HT-29 (cell line): ENCODE measurements around the gene RAET1E. TPM values are rescaled to one million over a fixed set of nuclear protein-coding genes. Genes with fewer than 3 reads are reported as not detected.
"Not testable (repeated sequence)": the region's sequence is repeated elsewhere in the genome, so short reads cannot be mapped to it uniquely, and the experiment has no call there.

ENCODE experiments used
- DNase-seq: peaks from one replicate; pipeline ENCODE4 v3.0.0-alpha.2; 2015; ENCODE audit warnings: low spot score
- total RNA-seq: library from RNA; depleted of rRNA; stranded (reverse); fragments of >200 nt; shearing (Covaris generic); gene quantifications from 2 replicates; pipeline ENCODE4 v1.2.3, GENCODE V29; 2014

The RAET1E gene
- total RNA-seq, 1 experiment from 2014 or later = 1.0 TPM

DNA sequence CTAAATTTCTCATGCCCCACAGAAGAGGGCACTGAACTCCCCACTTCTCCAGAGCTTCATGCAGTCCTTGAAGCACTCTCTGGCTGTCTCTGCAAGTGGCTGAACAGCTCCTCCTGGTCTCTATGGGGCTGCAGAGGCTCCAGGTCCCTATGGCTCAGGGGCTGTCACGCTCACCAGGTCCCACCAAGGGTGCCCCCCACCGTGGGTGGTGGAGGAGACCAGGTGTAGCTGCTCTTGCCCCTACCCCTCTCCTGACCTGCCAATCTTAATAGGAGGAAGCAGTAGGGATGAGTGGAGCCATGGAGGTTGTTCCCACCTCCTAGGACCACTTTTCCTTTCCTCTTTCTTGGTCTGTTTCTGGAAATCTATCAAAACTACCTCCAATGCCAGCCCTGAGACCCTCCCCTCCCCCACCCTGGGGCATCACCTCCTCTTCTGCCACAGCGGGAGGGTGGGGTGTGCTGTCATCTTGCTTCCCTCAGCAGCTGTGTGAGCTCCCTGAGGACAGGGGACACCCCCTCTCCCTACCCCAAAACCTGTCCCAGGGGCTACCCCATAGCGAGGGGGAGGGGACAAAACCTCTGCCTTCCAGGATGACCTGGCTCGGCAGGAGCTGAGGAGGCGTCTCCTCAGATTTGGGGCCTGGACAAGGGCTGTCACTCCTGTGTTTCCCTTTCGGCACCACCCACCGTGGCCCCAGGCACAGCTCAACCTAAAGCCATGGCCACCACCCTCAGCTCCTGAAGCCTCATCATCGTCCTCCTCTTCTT lies 12.0 kb upstream of the RAET1E start:
- DNase-seq = no peak

DNA sequence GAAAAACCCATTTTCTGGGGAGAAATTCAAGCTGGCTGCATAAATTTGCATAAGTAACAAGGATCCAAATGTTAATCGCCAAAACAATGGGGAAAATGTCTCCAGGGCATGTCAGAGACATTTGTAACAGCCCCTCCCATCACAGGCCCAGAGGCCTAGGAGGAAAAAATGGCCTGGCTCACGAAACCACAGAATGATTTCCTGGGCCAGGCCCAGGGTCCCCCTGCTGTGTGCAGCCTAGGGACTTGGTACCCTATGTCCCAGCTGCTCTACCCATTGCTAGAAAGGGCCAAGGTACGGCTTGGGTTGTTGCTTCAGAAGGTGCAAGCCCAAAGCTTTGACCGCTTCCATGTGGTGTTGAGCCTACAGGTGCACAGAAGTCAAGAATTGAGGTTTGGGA lies 10.6 kb upstream of the RAET1E start:
- DNase-seq = not testable (repeated sequence)

DNA sequence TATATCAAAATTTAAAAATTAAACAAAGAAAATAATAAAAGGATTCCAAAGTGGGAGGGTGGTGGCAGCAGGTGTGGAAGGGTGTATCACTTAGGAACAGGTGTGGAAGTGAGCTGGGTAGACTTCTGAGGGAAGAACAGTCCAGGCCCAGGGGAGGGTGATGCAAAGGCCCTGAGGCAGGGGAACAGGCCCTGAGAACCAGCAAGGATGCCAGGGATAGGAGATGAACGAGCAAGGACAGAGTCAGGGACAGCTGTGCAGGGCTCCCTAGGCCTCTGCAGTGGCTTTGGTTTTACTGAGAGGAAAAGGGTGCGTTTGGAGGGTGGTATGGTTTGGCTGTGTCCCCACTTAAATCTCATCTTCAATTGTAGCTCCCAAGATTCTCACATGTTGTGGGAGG lies 9.4 kb upstream of the RAET1E start:
- DNase-seq = no peak

DNA sequence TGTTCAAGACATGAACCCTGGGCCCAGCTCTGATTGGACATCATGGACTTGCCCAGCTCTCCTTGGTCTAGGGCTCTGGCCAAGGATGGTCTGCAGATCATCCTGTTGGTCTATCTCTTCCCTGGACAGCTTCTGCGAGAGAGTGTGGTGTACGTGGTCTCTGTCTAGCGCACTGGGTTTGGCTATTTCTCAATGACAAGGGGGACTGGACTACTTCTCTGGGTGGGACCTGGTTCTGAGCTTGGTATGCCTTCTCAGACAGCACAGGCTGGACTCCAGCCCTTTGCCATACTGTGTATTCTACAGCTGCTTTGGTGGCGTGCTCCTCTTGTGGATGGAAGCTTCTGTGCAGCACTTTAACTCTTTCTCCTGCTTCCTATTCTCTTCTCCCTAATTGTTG lies 8.5 kb upstream of the RAET1E start:
- no peak for DNase-seq

DNA sequence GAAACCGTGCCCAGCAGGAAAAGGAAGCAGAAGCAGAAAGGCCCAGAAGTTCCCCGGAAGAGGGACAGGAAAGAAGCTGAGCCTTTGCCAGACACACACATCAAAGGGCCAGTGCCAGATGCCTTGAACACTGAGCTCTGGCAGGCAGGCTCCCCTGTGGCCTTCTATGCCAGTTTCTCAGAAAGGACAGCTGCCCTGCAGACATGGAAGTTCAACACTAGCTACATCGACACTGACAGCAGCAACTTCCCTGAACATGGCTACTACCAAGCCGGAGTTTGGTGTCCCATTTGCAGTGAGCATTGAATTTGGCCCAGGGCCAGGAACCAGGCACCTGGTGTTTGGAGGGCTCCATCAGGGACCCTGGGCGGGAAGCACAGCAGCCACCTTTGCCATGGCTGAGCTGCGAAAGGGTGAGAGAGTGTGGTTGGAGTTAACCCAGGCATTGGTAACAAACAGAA lies 8.0 kb upstream of the RAET1E start:
- DNase-seq = no peak

DNA sequence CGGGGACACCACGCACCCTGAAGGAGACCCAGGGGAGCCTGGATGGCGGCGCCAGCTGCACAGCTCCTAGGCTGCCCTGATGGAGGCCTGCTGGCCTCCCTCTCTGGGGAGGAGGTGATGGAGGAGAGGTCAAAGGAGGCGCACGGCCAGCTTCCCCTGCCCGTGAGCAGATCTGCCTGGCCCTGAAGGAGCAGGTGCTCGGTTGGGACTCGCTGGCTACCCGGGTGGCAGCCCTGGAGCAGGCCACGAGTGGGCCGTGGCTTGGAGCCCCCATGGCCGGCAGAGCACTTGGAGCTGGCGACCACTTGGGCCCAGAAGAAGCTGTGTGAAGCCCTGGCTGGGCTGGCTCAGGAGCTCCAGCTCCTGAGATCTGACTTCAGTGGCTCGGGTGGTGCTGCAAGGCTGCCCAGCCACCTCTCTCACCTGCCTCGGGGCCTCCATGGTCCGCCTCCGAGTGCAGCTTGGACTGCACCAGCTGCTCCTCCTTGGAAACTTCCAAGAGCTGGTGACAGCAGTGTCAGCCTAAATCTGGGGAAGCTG lies 7.5 kb upstream of the RAET1E start:
- DNase-seq = no peak

DNA sequence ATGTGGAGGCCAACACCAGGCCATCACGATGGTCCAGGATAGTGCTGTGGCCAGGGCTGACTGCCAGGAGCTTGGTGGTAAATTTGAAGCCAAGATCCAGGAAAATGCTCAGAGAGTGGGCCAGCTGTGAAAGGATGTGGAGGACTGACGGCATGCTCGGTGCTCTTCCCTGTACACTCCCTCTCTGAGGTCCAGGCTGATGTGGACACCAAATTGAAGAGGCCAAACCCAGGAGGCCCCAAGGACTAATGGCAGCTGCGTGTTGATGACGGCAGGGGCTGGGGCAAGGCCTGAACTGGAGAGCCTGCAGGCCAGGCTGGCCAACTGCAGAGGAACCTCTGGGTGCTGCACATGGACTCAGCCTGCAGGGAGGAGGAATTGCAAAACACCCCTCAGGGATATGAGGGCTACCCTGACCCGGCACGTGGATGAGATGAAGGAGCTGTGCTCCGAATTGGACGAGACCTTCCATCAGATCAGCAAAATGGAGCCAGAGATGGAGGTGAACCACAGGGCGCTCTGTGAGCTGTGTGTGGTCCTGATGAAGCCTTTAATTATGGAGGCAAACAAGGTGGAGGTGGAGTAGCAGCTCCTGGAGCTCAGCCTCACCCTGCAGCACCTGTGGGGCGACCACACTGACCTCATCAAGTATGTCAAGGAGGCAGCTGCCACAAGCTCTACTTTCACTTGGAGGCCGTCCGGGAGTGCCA lies 6.9 kb upstream of the RAET1E start:
- DNase-seq = no peak

DNA sequence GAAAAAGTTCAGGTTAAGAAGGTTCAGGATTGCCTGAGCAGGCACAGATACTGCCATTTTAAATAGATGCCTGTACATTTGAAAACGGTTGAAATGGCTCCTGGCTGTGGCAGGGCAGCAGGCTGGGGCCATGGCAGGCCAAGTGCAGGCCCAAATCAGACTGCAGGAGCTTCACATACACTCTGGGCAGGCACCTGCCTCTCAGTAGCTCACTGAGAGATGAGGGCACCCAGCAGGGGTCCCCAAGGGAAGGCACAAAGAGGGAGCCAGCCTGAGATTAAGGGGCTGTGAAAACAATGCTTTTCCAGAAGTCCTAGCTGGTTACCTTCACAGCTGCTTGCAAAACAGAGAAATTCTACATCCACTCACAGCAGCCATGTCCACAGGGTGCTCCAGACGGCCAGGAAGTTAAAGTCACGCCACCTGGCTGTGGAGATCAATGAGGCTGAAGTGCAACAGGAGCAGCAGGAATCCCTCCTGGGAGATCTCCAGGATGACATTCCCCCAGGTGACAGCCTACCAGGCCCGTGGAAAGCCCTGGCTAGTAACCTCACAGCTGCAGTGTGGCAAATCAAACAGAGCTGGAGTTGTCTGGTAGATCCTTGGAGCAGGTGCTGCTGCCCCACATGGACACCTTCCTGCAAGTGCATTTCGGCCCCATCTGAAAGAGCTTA lies 6.2 kb upstream of the RAET1E start:
- DNase-seq = peak; percentile 7

DNA sequence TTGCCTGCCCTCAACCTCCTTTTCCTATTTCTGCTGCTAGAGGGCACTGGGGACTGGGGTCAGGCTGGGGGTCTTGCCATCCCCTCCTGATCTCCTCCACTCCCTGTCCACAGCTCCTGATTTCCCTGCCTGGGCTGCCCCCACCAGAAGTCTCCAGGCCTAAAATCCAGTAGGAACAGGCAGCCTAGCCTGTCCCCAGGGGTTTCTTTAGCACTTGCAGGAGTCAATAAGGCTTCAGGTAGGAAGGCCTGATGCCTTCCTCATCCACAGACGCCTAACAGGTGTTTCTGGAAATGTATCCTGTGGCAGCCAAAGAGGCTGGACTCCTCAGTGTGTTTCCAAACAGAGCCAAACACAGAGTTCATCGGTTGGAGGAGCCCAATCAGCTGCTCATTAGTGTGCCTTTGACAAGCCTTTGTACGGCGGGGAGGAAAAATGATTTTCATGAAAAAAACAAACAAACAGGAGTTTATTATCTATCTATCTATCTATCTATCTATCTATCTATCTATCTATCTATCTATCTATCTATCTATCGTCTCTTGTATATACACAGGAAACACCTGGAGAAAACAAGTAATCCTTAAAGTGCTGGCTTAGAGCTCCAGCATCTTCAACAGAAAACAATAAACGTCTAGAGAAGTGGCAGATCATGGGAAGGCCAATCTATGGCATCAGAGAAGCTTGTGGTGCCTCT lies 3.7 kb upstream of the RAET1E start:
- no peak for DNase-seq

DNA sequence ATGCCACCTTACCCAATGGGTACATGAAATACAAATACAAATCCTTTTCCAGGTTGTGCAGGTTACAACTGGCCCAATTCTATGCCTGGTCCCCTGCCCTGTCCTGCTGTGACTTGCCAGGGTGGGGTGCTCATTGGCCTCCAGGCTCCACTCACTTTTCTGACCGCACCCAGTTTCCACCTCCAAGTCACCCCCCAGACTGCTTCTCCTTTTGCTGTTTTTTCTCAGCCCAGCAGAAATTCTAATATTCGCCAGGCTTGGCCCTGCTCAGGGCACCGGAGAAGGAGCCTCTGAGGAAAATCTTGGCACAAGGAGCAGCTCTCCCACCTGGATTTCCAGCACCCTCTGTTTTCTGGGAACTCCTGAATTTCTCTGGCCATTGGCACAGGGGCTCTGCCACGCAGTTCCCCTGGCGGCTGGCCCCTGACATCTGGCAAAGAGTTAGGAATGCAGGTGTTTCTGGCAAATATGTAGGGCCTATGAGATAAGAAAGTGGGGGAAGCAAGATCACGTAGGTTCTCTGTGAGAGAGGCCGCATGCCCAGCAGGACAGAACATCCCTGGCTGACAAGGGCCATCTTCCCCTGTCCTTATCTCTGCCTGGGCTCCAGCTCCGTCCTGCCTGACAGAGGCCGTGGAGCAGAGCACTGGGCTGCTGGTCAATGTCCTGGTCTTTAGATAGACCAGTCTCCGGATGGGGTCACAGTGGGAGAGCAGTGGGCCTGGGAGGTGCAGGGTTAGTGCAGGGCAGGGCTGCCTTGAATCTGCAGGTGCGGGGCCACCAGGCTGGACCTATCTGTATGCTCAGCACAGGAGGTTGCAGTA lies 2.9 kb upstream of the RAET1E start:
- DNase-seq = no peak

DNA sequence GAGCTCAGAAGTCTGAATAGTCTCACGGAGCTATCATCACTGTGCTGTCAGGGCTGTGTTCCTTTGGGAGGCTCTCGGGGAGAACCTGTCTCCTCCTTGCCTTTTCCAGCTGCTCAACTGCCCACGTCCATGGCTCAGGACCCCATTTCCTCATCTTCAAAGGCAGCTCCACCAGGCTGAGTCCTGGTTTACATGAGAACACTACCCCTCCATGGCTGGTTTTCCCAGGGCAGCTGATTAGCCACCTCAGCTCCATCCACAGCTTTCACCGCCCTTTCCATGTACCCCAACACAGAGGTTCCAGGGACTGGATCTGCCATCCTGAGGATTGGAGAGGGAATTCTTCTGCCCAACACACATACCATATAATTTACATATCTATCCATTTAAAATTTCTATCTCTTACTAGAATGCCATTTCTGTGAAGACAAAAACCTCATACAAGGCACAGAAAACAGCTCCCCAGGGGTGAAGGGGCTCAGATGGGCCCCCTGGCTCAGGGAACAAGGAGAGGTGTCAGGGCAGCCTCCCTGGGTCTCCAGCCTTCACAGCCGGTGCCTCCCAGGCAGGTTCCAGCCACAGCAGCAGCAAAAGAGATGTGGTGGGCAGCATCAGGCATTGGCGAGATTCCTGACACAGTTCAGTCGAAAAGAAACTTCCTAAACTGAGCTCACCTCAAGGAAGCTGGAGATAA lies 2.2 kb upstream of the RAET1E start:
- DNase-seq = no peak

DNA sequence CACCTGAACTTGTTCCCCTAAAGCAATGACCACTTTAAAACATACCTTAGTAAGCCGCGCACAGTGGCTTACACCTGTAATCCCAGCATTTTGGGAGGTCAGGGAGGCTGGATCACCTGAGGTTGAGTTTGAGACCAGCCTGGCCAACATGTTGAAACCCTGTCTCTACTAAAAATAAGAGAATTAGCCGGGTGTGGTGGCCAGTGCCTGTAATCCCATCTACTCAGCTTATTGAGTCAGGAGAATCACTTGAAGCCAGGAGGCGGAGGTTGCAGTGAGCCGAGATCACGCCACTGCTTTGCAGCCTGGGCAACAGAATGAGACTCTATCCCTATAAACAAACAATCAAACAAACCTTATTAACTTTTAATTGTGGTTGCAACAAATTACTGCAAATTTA lies 1.6 kb upstream of the RAET1E start:
- no peak for DNase-seq

DNA sequence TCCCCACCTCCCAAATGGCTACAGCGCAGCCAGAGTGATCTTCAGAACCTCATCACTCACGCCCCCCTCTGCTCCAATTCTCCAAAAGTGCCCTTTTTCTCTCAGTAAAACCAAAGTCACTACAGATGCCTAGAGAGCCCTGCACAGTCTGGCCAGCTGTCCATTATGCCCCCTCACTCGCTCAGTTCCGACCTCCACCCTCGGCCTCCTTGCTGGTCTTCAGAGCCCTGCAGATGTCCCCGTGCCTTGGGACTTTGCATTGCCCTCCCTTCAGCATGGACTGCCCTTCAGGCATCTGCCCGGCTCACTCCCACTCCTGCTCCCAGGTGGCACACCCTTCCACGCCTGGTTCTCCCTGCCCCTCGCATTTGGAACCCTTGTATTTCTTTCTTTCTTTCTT lies 1.1 kb upstream of the RAET1E start:
- DNase-seq = no peak

DNA sequence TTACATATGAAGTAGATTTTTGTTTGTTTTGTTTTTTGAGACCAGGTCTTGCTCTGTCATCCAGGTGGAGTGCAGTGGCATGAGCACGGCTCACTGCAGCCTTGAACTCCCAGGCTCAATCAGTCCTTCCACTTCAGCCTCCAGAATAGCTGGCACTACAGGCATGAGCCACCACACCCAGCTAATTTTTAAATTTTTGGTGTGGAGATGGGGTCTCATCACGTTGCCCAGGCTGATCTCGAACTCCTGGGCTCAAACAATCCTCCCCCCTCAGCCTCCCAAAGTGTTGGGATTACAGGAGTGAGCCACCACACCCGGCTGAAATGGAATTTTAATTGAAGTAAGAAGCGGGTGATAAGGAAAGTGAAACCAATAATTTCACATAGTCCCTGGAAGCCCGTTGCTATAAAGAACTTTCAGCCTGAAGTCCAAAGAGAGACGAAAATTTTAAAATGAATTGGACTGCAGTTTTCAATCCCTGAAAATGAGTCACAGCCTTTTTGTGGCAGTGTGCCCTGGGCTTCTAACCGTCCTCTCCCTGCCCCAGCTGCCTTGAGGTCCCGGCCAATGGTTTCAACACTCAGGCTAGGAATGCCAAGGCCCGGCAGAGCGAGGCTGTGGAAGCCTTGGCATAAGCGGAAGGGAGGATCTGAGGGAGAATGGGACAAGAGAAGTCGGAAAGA lies 757 bp downstream of the RAET1E start:
- peak; percentile 20 for DNase-seq

DNA sequence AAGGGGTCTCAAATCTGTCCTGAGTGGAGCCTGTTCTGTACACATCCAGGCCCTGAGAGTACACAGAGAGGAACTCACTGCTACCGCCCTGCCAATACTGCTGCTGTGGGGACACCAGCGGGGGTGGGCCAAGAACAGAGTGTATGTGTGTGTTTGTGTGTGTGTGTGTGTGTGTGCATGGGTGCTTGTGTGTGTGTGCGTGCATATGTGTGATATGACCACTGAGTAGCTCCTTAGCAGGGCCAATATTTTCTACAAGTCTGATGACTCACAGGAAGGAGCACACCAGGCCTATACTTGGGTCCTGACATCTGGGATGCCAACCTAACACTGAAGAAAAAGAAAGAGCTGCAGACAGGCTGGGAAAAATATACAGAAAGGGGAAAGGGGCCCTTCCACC lies 1.4 kb downstream of the RAET1E start:
- no peak for DNase-seq

DNA sequence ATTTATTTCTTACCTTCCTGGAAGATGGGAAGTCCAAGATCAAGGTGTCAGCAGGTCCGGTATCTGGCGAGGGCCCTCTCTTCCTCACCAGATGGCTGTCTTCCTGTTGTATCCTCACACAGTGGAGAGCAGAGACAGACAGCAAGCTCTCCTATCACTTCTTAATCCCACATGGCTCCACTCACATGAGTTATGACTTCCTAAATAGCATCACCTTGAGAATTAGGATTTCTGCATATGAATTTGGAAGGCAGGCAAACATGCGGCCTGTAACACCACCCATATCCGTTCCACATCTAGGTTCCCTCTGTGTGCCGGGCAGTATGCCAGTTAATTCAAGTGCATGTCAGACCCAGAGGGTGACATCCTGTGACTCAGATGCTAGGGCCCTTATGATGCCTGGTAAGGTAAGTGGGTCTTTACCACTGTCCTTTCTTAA lies 2.1 kb downstream of the RAET1E start:
- peak; percentile 69 for DNase-seq

DNA sequence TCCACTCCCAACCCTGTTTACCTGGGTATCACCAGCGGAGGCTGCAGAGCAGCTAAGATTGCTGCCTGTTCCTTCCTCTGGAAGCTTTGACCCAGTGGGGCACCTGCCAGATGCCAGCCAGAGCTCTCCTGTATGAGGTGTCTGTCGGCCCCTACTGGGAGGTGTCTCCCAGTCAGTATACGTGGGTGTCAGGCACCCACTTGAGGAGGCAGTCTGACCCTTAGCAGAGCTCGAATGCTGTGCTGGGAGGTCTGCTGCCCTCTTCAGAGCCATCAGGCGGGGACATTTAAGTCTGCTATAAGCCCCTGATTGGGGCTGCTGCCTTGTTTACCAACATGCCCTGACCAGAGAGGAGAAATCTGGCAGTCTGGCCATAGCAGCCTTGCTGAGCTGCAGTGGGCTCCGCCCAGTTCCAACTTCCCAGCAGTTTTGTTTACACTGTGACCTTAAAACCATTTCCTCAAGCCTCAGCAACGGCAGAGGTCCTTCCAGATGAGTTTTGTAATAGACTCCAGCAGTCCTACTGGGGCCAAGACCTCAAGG lies 2.8 kb downstream of the RAET1E start:
- DNase-seq = peak; percentile 89

DNA sequence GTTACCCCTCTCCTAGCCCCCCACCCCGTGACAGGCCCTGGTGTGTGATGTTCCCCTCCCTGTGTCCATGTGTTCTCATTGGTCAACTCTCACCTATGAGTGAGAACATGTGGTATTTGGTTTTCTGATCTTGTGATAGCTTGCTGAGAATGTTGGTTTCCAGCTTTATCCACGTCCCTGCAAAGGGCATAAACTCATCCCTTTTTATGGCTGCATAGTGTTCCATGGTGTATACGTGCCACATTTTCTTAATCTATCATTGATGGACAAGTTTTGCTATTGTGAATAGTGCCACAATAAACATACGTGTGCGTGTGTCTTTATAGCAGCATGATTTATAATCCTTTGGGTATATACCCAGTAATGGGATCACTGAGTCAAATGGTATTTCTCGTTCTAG lies 6.0 kb downstream of the RAET1E start:
- DNase-seq = not testable (repeated sequence)

DNA sequence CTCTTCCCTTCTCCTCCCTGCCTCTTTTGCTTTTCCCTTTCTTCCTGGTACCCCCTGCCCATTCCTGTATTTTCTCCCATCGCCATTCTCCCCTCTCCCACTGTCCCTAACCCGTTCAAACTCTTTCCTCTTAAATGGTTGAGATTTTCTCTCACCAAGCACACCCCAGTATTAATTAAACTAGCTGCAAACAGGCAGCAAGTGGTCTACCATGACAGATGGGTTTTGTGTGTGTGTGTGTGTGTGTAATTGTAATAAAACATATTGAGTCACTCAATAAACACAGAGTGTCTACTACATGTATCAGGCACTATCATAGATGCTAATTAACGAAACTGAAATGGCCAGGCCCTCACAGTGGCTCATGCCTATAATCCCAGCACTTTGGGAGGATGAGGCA lies 6.7 kb downstream of the RAET1E start:
- no peak for DNase-seq
